Neural cell (in vitro differentiated cells): ENCODE data around the gene PDE10A. TPM values are rescaled to one million over a fixed set of nuclear protein-coding genes. Genes with fewer than 3 reads are reported as not detected.
"Not testable (repeated sequence)": the region's sequence is repeated elsewhere in the genome, so short reads cannot be mapped to it uniquely, and the experiment has no call there.

Experiments used
- H2AFZ ChIP-seq: fragments of 200-600, 300-800 bp; sonication (generic), shearing (Covaris generic); 2 replicates; pipeline ENCODE4 v1.6.0; 2014; ENCODE audit warnings: low read depth, mild to moderate bottlenecking, antibody characterized with exemption, low read length, moderate library complexity
- H3F3A ChIP-seq: fragments of 200-600 bp; shearing (Covaris generic); 2 replicates; pipeline ENCODE4 v1.6.1; 2016; ENCODE audit warnings: mild to moderate bottlenecking, moderate library complexity, mixed read lengths, antibody characterized with exemption, low read length; ENCODE audit not compliant: insufficient read depth, poor library complexity, severe bottlenecking
- H3K27ac ChIP-seq: fragments of 200-600, 300-800 bp; sonication (generic), shearing (Covaris generic); 2 replicates; pipeline ENCODE4 v1.5.1; 2014; ENCODE audit warnings: mild to moderate bottlenecking, low read length, moderate library complexity
- H3K27me3 ChIP-seq: fragments of 300-800, 200-600 bp; sonication (generic), shearing (Covaris generic); 2 replicates; pipeline ENCODE4 v1.6.0; 2014; ENCODE audit warnings: mild to moderate bottlenecking, low read depth, low read length, moderate library complexity; ENCODE audit not compliant: insufficient read depth
- H3K36me3 ChIP-seq: fragments of 300-800, 200-600 bp; sonication (generic), shearing (Covaris generic); 2 replicates; pipeline ENCODE4 v1.5.1; 2014; ENCODE audit warnings: mild to moderate bottlenecking, antibody characterized with exemption, low read length, moderate library complexity; ENCODE audit not compliant: insufficient read depth
- H3K4me2 ChIP-seq: fragments of 300-800, 200-600 bp; sonication (generic), shearing (Covaris generic); 2 replicates; pipeline ENCODE4 v1.6.0; 2014; ENCODE audit warnings: mild to moderate bottlenecking, low read length
- H3K4me3 ChIP-seq: fragments of 300-800, 200-600 bp; sonication (generic), shearing (Covaris generic); 2 replicates; pipeline ENCODE4 v1.5.1; 2014; ENCODE audit warnings: mild to moderate bottlenecking, low read length, moderate library complexity
- H3K79me2 ChIP-seq: fragments of 200-600 bp; shearing (Covaris generic); replicated peaks from 2 replicates; pipeline ENCODE4 v1.6.0; 2014; ENCODE audit warnings: mild to moderate bottlenecking, low read length, moderate library complexity; ENCODE audit not compliant: insufficient read depth
- H3K9ac ChIP-seq: fragments of 300-800, 200-600 bp; sonication (generic), shearing (Covaris generic); 2 replicates; pipeline ENCODE4 v1.6.1; 2016; ENCODE audit warnings: mild to moderate bottlenecking, low read length, mixed read lengths
- H3K9me2 ChIP-seq: fragments of 200-600 bp; shearing (Covaris generic); 2 replicates; pipeline ENCODE4 v1.6.1; 2016; ENCODE audit warnings: mild to moderate bottlenecking, low read length, mixed read lengths; ENCODE audit not compliant: insufficient read depth
- H3K9me3 ChIP-seq: fragments of 200-600, 300-800 bp; sonication (generic), shearing (Covaris generic); 2 replicates; pipeline ENCODE4 v1.6.1; 2016; ENCODE audit warnings: mild to moderate bottlenecking, mixed run types, low read length, moderate library complexity, mixed read lengths
- H4K20me1 ChIP-seq: fragments of 200-600 bp; shearing (Covaris generic); 2 replicates; pipeline ENCODE4 v1.6.1; 2016; ENCODE audit warnings: mild to moderate bottlenecking, mixed run types; ENCODE audit not compliant: insufficient read depth
- CTCF ChIP-seq: fragments of 450-650 bp; IDR thresholded peaks from 2 replicates; pipeline ENCODE4 v1.5.1; 2014; ENCODE audit warnings: antibody characterized with exemption, mild to moderate bottlenecking, moderate library complexity; ENCODE audit not compliant: poor library complexity, severe bottlenecking
- EP300 ChIP-seq: fragments of 450-650 bp; conservative IDR thresholded peaks from 2 replicates; pipeline ENCODE4 v1.6.1; 2014; ENCODE audit warnings: antibody characterized with exemption, mild to moderate bottlenecking, moderate library complexity; ENCODE audit not compliant: poor library complexity, severe bottlenecking
- EZH2 ChIP-seq: fragments of 200-600, 300-800 bp; shearing (Covaris generic), sonication (generic); IDR thresholded peaks from 2 replicates; pipeline ENCODE4 v1.6.1; 2014; ENCODE audit warnings: antibody characterized with exemption, low read length, borderline replicate concordance, mild to moderate bottlenecking; ENCODE audit not compliant: insufficient read depth, poor library complexity, severe bottlenecking
- MXI1 ChIP-seq: fragments of 450-650 bp; conservative IDR thresholded peaks from 2 replicates; pipeline ENCODE4 v1.6.1; 2014; ENCODE audit warnings: antibody characterized with exemption, mild to moderate bottlenecking; ENCODE audit not compliant: poor library complexity, severe bottlenecking
- POLR2AphosphoS5 ChIP-seq: IDR thresholded peaks from 2 replicates; pipeline ENCODE4 v1.6.1; 2012
- RAD21 ChIP-seq: fragments of 450-650 bp; conservative IDR thresholded peaks from 2 replicates; pipeline ENCODE4 v1.6.1; 2014; ENCODE audit warnings: antibody characterized with exemption, mild to moderate bottlenecking, moderate library complexity
- REST ChIP-seq: IDR thresholded peaks from 2 replicates; pipeline ENCODE4 v1.6.1; 2012; ENCODE audit warnings: borderline replicate concordance
- SMC3 ChIP-seq: fragments of 450-650 bp; conservative IDR thresholded peaks from 2 replicates; pipeline ENCODE4 v1.6.1; 2014; ENCODE audit warnings: antibody characterized with exemption, mild to moderate bottlenecking, moderate library complexity; ENCODE audit not compliant: poor library complexity
- TAF1 ChIP-seq: IDR thresholded peaks from 2 replicates; pipeline ENCODE4 v1.6.1; 2012; ENCODE audit warnings: low read depth
- polyA plus RNA-seq: library from polyadenylated mRNA; depleted of rRNA; stranded (reverse); fragments of >200 nt; gene quantifications from 2 replicates; pipeline ENCODE4 v1.2.3, GENCODE V29; 2014

Gene PDE10A
- polyA plus RNA-seq, 1 donor from 2014 or later: 52.4 TPM

- no peaks in the 10 kb centered on the region for H4K20me1 ChIP-seq
- no peaks in the 10 kb centered on the region for H3K36me3 ChIP-seq
- H3K4me3 ChIP-seq: no peak overlapping the region
- H3K27ac ChIP-seq: no peak overlapping the region
- TF ChIP-seq RAD21: no peak
- no peak for TF ChIP-seq EP300
- TF ChIP-seq MXI1: no peak
- TF ChIP-seq TAF1: no peak
- TF ChIP-seq POLR2AphosphoS5: no peak
- TF ChIP-seq CTCF: no peak
- TF ChIP-seq EZH2: no peak
- TF ChIP-seq REST: no peak
- TF ChIP-seq SMC3: no peak
- no peaks in the 10 kb centered on the region for H3K27me3 ChIP-seq
- H3K9ac ChIP-seq: no peak overlapping the region
- no peak overlapping the region for H2AFZ ChIP-seq
- no peaks in the 10 kb centered on the region for H3F3A ChIP-seq
- H3K9me2 ChIP-seq: no peaks in the 10 kb centered on the region
- no peak overlapping the region for H3K4me2 ChIP-seq
- peaks cover 25% of the 10 kb centered on the region for H3K79me2 ChIP-seq
- H3K9me3 ChIP-seq: no peaks in the 10 kb centered on the region
Observed at GRCh38 chr6:165557674-165558073, 105.4 kb downstream of the PDE10A start.

DNA sequence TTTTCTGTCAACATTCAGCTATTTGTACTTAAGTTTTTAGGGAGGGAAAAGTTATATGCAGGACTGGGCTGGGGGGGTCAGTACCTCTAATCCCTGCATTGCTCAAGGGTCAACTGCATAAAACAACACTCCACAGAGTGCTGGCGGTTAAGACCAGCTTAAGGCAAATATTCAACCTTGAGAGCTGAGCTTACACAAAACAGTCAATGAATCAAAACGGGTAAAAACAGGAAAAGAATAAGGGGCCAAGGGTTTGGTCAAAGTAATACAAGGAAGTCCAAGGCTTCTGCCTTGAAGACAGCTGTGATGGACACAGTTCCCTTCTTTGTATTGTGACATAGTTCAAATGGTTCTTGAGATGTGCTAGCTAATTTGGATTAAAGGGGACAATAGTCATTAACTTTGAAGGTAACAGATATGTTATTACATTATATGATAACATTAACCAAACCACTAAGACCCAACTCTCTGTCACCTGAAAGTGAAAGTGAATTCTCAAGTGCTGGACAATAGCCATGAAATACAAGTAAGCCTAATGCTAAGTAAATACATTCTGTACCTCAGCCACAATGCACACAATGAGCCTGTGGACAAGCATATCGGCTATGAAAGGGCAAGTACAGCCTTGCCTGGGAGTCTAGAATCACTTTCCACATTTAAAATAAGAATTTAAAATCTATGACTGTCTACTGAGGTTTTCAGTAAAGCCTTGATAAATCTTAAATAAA, 106.8 kb downstream of the PDE10A start:
- H3K27me3 ChIP-seq: no peaks in the 10 kb centered on the region
- no peak overlapping the region for H3K4me3 ChIP-seq
- H2AFZ ChIP-seq: no peak overlapping the region
- no peak overlapping the region for H3K27ac ChIP-seq
- no peaks in the 10 kb centered on the region for H4K20me1 ChIP-seq
- H3K36me3 ChIP-seq: no peaks in the 10 kb centered on the region
- H3K9ac ChIP-seq: no peak overlapping the region
- no peaks in the 10 kb centered on the region for H3K9me3 ChIP-seq
- H3K4me2 ChIP-seq: no peak overlapping the region
- TF ChIP-seq POLR2AphosphoS5 (no peak), EP300 (no peak), SMC3 (no peak), MXI1 (no peak), TAF1 (no peak), REST (no peak), RAD21 (no peak), EZH2 (no peak), CTCF (no peak)
- no peaks in the 10 kb centered on the region for H3F3A ChIP-seq
- no peaks in the 10 kb centered on the region for H3K9me2 ChIP-seq
- peaks cover 30% of the 10 kb centered on the region for H3K79me2 ChIP-seq

DNA sequence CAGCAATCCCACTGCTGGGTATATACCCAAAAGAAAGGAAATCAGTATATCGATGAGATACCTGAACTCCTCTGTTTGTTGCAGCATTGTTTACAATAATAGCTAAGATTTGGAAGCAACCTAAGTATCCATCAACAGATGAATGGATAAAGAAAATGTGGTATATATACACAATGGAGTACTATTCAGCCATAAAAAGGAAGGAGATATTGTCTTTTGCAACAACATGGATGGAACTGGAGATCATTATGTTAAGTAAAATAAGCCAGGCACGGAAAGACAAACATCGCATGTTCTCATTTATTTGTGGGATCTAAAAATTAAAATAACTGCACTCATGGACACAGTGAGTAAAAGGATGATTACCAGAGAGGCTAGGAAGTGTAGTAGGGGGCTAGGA, 108.4 kb downstream of the PDE10A start:
- H3K9ac ChIP-seq, H2AFZ ChIP-seq, H3K4me3 ChIP-seq, H4K20me1 ChIP-seq, H3K36me3 ChIP-seq, H3F3A ChIP-seq, H3K27ac ChIP-seq, H3K9me3 ChIP-seq, H3K4me2 ChIP-seq, H3K9me2 ChIP-seq, H3K27me3 ChIP-seq: not testable (repeated sequence)
- peaks cover 30% of the 10 kb centered on the region for H3K79me2 ChIP-seq
